ENCODE results near the gene CDV3.

Gene CDV3

DNA sequence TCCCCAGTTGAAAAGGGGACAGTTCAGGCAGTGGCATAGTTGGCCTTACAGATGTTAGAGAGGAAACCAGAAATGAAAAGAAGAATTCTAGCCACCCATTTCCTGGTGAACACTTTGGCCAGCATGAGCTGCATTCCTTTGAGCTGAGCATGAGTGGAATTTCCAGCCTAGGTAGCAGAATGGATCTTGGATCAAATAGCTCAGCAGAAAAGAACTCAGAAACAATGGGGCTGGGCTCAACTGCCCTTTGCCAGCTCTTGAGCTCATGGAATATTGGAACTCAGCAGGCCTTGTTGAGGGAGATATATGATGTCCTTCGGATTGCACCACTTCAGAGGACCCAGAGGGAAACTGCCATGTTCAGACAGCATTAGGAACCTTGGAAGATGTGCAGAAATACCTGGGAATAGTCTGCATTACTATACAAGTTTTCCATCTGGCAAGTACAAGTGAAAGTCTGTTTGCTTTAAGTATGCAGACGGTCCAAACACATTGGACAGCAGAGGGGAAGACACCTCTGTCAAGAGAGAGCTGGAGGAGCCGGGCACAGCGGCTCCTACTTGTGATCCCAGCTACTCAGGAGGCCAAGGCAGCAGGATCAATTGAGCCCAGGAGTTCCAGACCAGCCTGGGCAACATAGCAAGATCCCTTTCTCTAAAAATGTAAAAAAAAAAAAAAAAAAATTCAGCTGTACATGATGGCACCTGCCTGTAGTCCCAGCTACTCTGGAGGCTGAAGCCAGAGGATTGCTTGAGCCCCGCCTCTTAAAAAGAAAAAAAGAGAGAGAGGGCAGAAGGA lies 3.1 kb upstream of the CDV3 start:
- no peak for DNase-seq

- no peak for DNase-seq
These were observed 2.6 kb upstream of the CDV3 start for GRCh38 chr3:133570937-133571320.

- DNase-seq, result no peak
These were observed 1.1 kb upstream of the CDV3 start for GRCh38 chr3:133572158-133573053.

DNA sequence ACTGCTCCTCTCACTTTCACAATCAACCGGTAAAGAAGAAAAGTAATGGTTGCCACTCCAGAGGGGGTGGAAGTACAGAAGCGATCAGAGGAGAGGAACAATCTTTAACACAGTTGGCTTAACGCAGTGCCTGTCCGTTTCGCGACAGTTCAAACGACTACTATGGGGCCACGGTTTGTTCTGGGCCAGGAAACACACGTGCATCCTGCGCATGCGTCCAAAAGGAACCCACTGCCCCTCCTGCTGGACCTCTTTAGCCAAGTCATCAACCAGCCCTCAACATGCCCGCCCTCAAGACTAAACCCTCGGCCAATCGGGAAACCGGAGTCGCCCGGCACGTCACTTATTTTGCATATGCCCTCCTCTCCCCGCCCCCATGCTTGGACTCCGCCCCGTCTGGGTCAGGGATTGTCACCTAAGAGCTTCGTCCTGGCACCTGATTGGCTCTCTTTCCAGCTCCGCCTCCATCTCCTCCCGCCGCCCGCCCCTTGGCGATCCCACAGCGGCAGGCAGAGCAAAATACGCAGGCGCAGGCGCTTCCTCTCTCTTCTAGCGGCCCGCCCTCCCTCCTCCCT lies 345 bp upstream of the CDV3 start:
- DNase-seq, result no peak

DNA sequence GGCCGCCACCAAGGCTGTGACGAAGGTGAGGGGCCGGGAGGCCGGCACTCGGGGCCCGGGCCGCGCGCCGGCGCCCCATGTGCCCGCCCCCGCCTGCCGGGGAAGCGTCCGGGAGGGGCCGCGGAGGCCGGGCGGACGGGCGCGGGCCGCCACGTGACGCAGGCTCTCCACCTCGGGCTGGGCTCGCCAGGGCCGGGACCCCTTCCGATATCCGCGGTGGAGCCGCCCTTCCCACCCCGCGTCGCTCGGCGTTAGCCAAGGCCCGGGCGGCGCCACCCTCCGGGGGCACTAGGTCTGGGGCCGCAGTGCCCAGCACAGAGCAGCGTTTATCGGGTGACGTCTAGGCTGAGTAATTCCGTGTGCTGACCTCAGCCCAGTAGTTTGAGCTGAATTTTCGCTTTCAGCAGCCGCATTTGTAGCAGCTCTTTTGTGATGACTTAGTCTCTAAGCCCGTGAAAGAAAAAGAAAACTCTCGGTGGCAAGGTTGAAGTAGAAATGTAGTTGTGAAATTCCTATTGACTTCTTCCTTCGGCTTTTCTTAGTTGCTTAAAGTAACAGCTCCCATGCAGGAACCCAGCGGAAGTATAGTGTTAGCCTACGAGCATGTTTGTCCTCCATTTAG lies 885 bp downstream of the CDV3 start:
- DNase-seq, result no peak

- no peak for DNase-seq
These were observed 1.6 kb downstream of the CDV3 start for GRCh38 chr3:133575086-133575485.

GRCh38 chr3:133576169-133576568 lies 2.7 kb downstream of the CDV3 start:
- no peak for DNase-seq

- no peak for DNase-seq
These were observed 5.2 kb downstream of the CDV3 start for GRCh38 chr3:133578548-133579191.

DNA sequence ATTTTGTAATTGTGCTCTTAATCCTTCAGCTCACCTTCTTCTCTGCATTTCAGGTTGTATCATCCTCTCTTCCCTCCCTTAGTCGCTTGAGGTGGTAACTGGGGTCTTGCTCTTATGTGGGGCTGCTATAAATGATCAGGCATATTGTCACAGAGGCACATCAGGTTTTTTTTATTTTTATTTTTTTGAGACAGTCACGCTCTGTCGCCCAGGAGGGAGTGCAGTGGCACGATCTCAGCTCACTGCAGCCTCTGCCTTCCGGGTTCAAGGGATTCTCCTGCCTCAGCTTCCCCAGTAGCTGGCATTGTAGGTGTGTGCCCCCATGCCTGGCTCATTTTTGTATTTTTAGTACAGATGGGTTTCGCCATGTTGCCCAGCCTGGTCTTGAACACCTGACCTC lies 9.9 kb downstream of the CDV3 start:
- DNase-seq, result no peak

DNA sequence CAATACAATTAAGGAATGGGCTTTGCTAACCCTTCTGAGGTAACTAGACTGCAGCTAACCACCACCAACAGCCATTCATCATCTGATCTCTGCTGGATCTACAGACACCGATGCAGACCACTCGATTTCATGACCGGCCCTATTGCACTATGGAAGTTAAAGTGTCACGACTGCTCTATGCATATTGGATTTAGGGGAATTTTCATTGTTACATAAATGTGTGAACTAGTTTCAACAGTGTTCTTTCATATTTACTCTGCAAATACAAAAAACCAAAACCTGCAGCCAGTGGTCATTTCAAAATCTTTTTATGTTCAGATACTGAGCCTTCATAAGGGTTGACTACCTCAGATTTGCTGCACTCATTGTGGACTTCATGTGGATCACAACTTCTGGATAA lies 14.5 kb downstream of the CDV3 start:
- no peak for DNase-seq

DNA sequence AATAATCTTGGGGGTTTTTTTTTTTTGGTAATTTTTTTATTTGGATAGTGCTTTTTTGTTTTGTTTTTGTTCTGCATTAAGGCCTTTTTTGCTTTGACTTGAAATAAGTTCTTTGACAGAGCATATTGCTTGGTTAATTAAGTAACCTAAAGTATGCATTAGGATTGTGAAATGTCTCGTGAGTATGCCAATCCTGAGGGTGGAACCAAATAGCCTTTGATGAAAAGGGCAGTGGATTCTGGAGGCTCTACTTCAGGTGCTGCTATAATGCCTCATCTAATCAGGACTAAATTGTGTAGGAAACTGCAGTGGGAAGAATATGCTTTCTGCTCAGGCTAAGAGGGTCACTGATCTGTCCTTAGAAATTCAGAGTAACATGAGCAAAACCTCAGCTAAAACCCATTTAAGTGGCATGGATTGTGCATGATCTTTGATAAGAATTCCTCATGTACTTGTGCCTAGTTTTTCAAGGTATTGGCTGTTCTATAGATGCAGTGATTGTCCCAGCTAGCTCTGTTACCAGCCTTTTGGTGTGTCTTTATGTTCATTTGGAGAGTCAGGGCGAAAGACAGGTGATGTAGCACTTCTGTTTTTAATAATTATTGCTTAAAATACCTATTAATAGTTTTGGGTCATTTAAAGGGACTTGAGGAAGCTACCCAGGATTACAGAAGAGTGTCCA lies 15.4 kb downstream of the CDV3 start:
- no peak for DNase-seq

DNA sequence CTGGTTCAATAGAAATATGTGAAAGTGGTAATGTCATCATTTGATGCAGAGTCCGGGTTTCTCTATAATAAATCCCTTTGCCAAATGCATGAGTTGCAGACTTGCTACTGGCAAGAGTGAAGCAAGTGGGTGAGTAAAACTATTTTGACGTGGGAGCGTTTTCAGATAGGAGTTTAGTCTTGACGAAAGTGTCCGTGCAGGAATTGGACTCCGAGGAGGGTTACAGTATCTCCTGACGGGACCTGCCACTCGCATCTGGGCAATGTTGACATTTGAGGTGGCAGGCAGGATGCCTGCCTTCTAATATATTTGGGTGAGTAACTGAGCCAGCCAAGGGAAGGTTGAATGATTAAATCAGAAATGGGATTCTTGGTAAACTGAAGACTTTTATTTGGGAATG lies 16.0 kb downstream of the CDV3 start:
- no peak for DNase-seq

- DNase-seq, result no peak
These were observed 17.8 kb downstream of the CDV3 start for GRCh38 chr3:133591271-133591742.

DNA sequence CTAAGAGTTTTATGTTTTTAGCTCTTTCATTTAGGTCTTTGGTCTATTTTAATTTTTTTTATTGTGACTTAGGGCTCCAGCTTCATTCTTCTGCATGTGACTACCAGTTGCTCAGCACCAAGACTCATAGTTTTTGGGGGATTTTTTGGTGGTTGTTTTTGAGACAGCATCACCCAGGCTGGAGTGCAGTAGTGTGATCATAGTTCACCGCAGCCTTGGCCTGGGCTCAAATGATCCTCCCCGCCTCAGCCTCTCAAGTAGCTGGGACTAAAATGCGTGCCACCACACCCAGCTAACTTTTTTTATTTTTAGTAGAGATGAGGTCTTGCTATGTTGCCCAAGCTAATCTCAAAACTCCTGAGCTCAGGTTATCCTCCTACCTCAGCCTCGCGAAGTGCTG lies 19.4 kb downstream of the CDV3 start:
- no peak for DNase-seq

DNA sequence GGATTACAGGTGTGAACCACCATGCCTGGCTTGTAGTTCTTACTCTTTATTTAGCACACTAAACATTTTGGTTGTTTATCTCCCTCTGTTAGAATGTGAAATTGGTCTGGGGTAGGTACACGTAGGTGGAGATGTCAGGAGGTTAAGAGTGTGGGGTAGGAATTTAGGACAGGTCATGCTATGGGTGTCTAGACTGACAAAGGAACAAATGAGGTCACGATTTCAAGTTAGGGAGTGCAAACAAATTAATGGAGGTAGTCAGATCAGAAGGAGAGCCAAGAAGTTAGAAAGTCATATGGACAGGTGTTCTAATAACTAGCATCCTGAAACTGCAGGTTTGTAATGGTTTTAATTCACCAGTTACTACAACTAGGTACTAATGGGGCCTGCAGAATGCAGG lies 19.8 kb downstream of the CDV3 start:
- DNase-seq, result no peak

GRCh38 chr3:133595341-133595740 lies 21.9 kb downstream of the CDV3 start:
- DNase-seq, result no peak

- no peak for DNase-seq
These were observed 24.9 kb downstream of the CDV3 start for GRCh38 chr3:133598405-133598804.

- DNase-seq, result no peak
These were observed 25.8 kb downstream of the CDV3 start for GRCh38 chr3:133599280-133599679.

- DNase-seq, result no peak
These were observed 27.1 kb downstream of the CDV3 start for GRCh38 chr3:133600572-133601081.

DNA sequence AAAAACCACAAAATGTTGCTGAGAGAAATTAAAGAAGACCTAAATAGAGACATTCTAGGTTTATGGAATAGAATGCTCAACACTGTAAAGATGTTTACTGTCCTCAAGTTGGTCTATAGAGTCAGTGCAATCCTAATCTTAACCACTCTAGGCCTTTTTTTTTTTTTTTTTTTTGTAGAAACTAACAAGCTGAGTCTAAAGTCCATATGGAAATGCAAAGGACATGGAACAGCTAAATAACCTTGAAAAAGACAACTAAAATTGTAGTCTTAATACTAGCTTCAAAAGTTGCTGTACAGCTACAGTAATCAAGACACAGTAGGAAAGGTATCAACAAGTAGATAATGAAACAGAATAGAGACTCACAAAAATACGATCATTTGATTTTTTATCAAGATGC lies 32.9 kb downstream of the CDV3 start:
- no peak for DNase-seq

DNA sequence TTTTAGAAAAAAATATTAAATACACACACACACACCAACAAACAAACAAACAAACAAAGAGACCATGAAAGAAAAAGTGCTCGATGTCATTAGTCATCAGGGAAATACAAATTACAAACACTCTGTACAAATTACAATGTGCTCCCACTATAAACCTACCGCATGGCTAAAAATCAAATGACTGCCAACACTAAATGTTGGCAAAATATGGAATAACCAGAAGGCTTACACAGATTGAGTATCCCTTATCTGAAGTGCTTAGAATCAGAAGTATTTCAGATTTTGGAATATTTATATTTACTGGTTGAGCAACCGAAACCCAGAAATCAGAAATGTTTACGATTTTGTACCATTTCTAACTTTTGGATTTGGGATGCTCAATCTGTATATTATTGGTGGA lies 33.4 kb downstream of the CDV3 start:
- DNase-seq, result no peak

DNA sequence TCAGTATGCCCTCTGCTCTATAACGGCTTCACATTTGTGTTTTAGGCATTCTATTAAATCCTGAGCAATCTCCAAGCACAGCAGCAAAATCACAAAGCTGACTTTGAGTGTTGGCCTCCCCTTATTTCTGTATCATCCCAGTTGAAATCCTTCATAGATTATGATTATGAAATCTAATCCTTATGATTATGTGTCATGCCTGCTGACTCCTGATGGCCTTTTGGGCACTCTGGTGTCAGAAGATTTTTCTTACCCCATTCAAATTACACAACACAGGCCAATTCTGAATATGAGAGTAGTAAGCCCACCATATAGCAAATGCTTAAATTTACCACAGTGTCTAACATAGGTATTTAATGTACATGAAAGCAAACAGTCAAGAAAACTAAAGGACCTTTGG lies 34.3 kb downstream of the CDV3 start:
- no peak for DNase-seq
